ENCODE measurements around the gene POLE.

GRCh38 chr12:132574271-132574996, 112.7 kb downstream of the POLE start:
- TF ChIP-seq CTCF (conservative IDR thresholded peaks at IDR 0.05 in 1 of 2, IDR thresholded peaks at IDR 0.05 in 1 of 2; ENCODE audit: low read depth in 1 of 2, low read length in 2 of 2) (no peak), EZH2 (IDR thresholded peaks at IDR 0.05; ENCODE audit: low read length, missing control alignments) (no peak)

All from fibroblast of lung (primary cell).